Measurements from ENCODE around the gene NUDCD3. TPM values are rescaled to one million over a fixed set of nuclear protein-coding genes. Genes with fewer than 3 reads are reported as not detected.

The NUDCD3 gene
- total RNA-seq, 6 experiments from 2014 or later = 24.4 to 47.1 (median 42.5) TPM

DNA sequence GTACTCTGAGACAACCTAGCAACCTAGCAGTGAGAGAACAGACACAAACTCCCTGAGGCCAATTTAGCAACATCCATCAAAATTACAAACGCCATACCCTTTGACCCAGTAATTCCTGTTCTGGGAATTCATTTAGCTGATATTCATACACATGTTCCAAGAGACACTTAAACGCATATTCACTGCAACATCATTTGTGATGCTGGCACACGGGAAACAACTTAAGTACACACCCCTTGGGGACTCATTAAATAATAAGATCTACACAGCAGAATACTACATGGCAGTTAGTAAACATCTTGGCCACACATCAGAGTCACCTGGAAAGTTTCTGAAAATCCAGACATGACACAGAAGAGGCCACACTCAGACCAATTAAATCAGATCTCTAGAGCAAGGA is 17.6 kb downstream of the NUDCD3 start:
- intact Hi-C loops (cut with DNase I) = no loop called here
- Histone ChIP-seq H3K4me3 (no peak overlapping the region), H3K36me3 (peaks cover 0 to 11% (median 3%) of the 10 kb centered on the region in 4 donors), H3K27me3 (no peaks in the 10 kb centered on the region), H3K9me3 (no peaks in the 10 kb centered on the region), H3K27ac (no peak overlapping the region), H3K4me1 (peaks cover 0 to 64% (median 17%) of the 10 kb centered on the region in 4 donors)
- no peak for TF ChIP-seq POLR2A (IDR thresholded peaks at IDR 0.05)
- TF ChIP-seq, protein P1, sequence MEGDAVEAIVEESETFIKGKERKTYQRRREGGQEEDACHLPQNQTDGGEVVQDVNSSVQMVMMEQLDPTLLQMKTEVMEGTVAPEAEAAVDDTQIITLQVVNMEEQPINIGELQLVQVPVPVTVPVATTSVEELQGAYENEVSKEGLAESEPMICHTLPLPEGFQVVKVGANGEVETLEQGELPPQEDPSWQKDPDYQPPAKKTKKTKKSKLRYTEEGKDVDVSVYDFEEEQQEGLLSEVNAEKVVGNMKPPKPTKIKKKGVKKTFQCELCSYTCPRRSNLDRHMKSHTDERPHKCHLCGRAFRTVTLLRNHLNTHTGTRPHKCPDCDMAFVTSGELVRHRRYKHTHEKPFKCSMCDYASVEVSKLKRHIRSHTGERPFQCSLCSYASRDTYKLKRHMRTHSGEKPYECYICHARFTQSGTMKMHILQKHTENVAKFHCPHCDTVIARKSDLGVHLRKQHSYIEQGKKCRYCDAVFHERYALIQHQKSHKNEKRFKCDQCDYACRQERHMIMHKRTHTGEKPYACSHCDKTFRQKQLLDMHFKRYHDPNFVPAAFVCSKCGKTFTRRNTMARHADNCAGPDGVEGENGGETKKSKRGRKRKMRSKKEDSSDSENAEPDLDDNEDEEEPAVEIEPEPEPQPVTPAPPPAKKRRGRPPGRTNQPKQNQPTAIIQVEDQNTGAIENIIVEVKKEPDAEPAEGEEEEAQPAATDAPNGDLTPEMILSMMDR (IDR thresholded peaks at IDR 0.05) = no peak
- DNase-seq = no peak
- 41% methylated on average over 3 of the region's 3 CpGs for WGBS (ENCODE audit: insufficient coverage, low coverage, low lambda C conversion rate, missing lambda C conversion rate)
- no peak for ATAC-seq

DNA sequence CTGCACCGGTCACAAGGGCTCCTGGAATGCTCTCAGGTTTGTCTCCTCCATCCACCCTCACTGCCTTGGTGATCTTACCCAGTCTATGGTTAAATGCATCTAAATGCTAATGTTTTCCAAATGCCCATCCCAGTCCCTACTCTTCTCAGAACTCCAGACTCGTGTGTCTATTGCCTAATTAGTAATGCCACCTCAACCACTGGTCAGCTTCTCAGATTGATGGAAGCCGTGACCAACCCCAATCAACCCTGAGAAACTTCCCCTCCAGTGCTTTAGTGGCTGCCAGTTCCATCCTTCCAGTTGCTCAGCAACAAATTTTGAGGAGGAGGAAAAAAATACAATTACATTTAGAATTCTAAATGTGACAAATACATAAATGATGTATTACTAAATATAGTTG is 18.6 kb downstream of the NUDCD3 start:
- DNase-seq (no peak), ATAC-seq (peak in 2 of 4 donors; percentile 19 to 32)
- peak overlapping the region in 2 of 3 donors; percentile 13 to 77 for H3K27ac ChIP-seq
- intact Hi-C loops (cut with DNase I) = no loop called here
- H3K27me3 ChIP-seq = no peaks in the 10 kb centered on the region
- H3K9me3 ChIP-seq = no peaks in the 10 kb centered on the region
- H3K4me1 ChIP-seq = peaks cover 0 to 66% (median 17%) of the 10 kb centered on the region in 4 donors
- TF ChIP-seq, protein P1 (IDR thresholded peaks at IDR 0.05) = no peak
- no peak overlapping the region for H3K4me3 ChIP-seq
- 51% methylated on average over 2 of the region's 3 CpGs for WGBS (ENCODE audit: insufficient coverage, low coverage, low lambda C conversion rate, missing lambda C conversion rate)
- H3K36me3 ChIP-seq = peaks cover 0 to 16% (median 3%) of the 10 kb centered on the region in 4 donors

DNA sequence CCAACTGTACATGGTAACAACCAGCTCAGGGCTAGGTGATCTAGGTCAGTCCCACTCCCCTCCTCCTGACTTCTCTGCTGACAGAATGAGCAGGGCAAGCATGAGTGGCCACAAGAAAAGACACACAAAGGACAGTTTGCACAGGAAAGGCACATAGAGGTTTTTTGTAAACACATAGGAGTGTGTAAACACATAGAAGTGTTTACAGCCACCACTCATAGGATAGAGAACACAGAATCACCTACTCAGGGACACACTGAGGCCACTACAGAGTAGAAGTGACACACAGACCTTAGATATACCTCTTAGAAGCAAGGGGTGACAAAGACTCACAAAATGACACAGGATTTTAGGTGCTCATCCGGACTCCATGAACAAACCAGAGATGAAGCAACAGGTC is 19.0 kb downstream of the NUDCD3 start:
- H3K27me3 ChIP-seq = no peaks in the 10 kb centered on the region
- no peak for DNase-seq
- 33% methylated on average over 1 of the region's 1 CpG for WGBS (ENCODE audit: insufficient coverage, low coverage, low lambda C conversion rate, missing lambda C conversion rate)
- H3K36me3 ChIP-seq = peaks cover 0 to 16% (median 3%) of the 10 kb centered on the region in 4 donors
- no peaks in the 10 kb centered on the region for H3K9me3 ChIP-seq
- peak in 3 of 4 donors; percentile 33 to 57 (median 46) for ATAC-seq
- peaks cover 0 to 66% (median 17%) of the 10 kb centered on the region in 4 donors for H3K4me1 ChIP-seq
- H3K27ac ChIP-seq = peak overlapping the region in 2 of 3 donors; percentile 13 to 77
- TF ChIP-seq, protein P1 (IDR thresholded peaks at IDR 0.05) = no peak
- TF ChIP-seq POLR2A (IDR thresholded peaks at IDR 0.05) = no peak
- intact Hi-C loops (cut with DNase I) = no loop called here
- H3K4me3 ChIP-seq = no peak overlapping the region

DNA sequence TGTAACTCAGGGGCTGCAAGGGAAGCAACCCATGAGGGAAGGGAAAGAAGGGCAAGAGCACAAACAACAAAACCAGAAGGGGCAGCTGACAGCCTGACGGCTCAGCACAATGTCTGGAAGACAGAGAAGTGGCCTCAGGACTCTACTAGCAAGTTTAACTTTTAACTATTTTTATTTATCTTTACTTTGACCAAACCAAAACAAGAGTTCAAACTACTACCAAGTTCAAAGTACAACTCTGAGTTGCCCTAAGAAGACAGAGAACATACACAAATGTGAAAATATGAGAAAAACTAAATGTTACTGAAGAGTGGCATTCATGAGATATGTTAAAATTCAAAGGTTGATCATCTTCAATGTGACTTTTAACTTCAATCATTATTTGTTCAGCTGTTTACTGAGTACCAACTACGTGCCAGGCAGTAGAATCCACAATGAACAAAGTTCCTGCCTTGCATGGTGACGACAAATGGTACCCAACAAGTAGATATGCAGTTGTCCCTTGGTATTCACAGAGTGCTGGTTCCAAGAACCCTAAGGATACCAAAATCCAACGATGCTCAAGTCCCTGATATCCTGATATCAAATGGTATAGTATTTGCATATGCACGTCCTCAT is 19.7 kb downstream of the NUDCD3 start:
- DNase-seq = no peak
- H3K9me3 ChIP-seq = no peaks in the 10 kb centered on the region
- intact Hi-C loops (cut with DNase I) = no loop called here
- H3K36me3 ChIP-seq = peaks cover 0 to 19% (median 3%) of the 10 kb centered on the region in 4 donors
- peak overlapping the region in 1 of 3 donors; percentile 9 for H3K4me3 ChIP-seq
- H3K27ac ChIP-seq = peak overlapping the region; percentile 47 to 77 (median 52)
- peak; percentile 61 to 76 (median 75) for ATAC-seq
- peaks cover 0 to 66% (median 17%) of the 10 kb centered on the region in 4 donors for H3K4me1 ChIP-seq
- TF ChIP-seq, protein P1 (IDR thresholded peaks at IDR 0.05) = no peak
- no peak for TF ChIP-seq POLR2A (IDR thresholded peaks at IDR 0.05)
- H3K27me3 ChIP-seq = no peaks in the 10 kb centered on the region
- 61% methylated on average over 5 of the region's 5 CpGs for WGBS (ENCODE audit: insufficient coverage, low coverage, low lambda C conversion rate, missing lambda C conversion rate)
